ENCODE data around the gene ARVCF. TPM values are rescaled to one million over a fixed set of nuclear protein-coding genes. Genes with fewer than 3 reads are reported as not detected.
A peak's percentile ranks its signal among the peaks of the same experiment; 100 is the strongest.

ARVCF gene
- total and polyA plus RNA-seq, 9 of the 15 experiments (the other 6 are each of a cell fraction or from before 2014, with no cell fraction given): 0.03 to 97.4 (median 15.6) TPM

DNA sequence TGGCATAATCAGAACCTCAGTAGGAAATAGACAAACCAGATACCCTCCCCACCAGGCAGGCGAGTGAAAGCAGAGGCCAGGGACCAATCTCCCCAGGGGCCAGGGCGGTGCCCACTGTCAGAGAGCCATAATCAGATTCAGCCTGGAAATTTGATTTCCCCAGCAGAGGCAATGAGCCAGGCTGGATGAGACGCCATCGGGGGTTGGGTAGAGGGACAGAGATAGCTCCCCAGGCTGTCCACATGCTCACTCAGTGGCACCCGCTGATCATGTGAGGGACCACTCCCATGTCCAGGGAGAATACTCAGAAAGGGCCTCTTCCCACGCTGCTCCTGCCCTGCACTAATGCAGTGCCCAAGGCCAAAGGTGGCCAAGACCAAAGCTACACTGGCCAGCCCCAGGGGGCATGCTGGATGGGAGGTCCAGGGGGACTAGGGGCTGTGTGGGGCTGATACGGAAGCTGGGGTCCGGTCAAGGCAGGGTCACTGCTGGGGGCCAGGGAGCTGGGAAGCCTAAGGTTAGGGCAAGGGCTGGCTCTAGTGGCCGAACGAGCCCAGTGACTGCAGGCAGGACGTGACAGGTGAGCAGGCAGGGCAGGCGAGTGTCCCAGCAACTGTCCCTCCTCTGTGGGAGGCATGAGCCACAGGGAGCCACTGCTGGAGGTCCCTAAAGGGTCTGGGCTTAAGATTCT is 19.8 kb downstream of the ARVCF start (continued):
- TF ChIP-seq ZBTB26 (CRISPR knock-in tag; IDR thresholded peaks at IDR 0.05) (0 out of 2 replicates have a peak, but pooled peaks have one; percentile 6), CREB5 (CRISPR knock-in tag; IDR thresholded peaks at IDR 0.05) (no peak), THAP12 (CRISPR knock-in tag; IDR thresholded peaks at IDR 0.05) (peak; percentile 60; the same call in 1 of the 2 replicates), HLTF (IDR thresholded peaks at IDR 0.05) (no peak), MCM3 (IDR thresholded peaks at IDR 0.05) (no peak), HDAC6 (IDR thresholded peaks at IDR 0.05; ENCODE audit: low read depth, low read length) (0 out of 2 replicates have a peak, but pooled peaks have one; percentile 10), SAP30 (IDR thresholded peaks at IDR 0.05; ENCODE audit: borderline replicate concordance, insufficient read depth, low read depth, low read length, poor library complexity, severe bottlenecking) (peak; percentile 5), SIRT6 (IDR thresholded peaks at IDR 0.05; ENCODE audit: low read depth, low read length) (no peak), ZNF699 (CRISPR knock-in tag; IDR thresholded peaks at IDR 0.05; ENCODE audit: insufficient replicate concordance) (no peak), ZFX (CRISPR knock-in tag; IDR thresholded peaks at IDR 0.05) (no peak), MEIS2 (IDR thresholded peaks at IDR 0.05; ENCODE audit: partially characterized antibody) (no peak)
- TF ChIP-seq, protein P1, sequence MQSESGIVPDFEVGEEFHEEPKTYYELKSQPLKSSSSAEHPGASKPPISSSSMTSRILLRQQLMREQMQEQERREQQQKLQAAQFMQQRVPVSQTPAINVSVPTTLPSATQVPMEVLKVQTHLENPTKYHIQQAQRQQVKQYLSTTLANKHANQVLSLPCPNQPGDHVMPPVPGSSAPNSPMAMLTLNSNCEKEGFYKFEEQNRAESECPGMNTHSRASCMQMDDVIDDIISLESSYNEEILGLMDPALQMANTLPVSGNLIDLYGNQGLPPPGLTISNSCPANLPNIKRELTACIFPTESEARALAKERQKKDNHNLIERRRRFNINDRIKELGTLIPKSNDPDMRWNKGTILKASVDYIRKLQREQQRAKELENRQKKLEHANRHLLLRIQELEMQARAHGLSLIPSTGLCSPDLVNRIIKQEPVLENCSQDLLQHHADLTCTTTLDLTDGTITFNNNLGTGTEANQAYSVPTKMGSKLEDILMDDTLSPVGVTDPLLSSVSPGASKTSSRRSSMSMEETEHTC (IDR thresholded peaks at IDR 0.05): peak; percentile 31; the same call in 1 of the 2 replicates
- TF ChIP-seq, protein P2, sequence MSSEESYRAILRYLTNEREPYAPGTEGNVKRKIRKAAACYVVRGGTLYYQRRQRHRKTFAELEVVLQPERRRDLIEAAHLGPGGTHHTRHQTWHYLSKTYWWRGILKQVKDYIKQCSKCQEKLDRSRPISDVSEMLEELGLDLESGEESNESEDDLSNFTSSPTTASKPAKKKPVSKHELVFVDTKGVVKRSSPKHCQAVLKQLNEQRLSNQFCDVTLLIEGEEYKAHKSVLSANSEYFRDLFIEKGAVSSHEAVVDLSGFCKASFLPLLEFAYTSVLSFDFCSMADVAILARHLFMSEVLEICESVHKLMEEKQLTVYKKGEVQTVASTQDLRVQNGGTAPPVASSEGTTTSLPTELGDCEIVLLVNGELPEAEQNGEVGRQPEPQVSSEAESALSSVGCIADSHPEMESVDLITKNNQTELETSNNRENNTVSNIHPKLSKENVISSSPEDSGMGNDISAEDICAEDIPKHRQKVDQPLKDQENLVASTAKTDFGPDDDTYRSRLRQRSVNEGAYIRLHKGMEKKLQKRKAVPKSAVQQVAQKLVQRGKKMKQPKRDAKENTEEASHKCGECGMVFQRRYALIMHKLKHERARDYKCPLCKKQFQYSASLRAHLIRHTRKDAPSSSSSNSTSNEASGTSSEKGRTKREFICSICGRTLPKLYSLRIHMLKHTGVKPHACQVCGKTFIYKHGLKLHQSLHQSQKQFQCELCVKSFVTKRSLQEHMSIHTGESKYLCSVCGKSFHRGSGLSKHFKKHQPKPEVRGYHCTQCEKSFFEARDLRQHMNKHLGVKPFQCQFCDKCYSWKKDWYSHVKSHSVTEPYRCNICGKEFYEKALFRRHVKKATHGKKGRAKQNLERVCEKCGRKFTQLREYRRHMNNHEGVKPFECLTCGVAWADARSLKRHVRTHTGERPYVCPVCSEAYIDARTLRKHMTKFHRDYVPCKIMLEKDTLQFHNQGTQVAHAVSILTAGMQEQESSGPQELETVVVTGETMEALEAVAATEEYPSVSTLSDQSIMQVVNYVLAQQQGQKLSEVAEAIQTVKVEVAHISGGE (CRISPR knock-in tag; IDR thresholded peaks at IDR 0.05): peak in 1 of 3 experiments; percentile 10; a peak in 1 of 6 replicates

All from K562 (cell line).